Measurements from ENCODE around the gene GRID1. TPM values are rescaled to one million over a fixed set of nuclear protein-coding genes. Genes with fewer than 3 reads are reported as not detected.

The GRID1 gene
- polyA plus RNA-seq, 1 of the 3 experiments (the other 2 are of a cell fraction), result 0.13 TPM

DNA sequence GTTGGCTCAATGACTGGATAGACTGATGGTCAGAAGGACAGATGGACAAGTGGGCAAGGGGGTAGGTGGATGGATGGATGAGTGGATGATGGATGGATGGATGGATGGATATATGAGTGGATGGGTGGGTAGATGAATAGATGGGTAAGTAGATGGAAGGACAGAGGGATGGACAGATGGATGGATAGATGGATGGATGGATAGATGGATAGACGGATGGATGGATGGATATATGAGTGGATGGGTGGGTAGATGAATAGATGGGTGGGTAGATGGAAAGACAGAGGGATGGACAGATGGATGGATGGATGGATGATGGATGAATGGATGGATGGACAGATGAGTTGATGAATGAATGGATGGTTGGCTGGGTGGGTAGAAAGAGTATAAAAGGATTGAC is 119.5 kb downstream of the GRID1 start:
- Histone ChIP-seq H4K20me1 (ENCODE audit: insufficient read depth) (no peaks in the 10 kb centered on the region), H3K27me3 (ENCODE audit: insufficient read depth) (no peaks in the 10 kb centered on the region), H3F3A (replicated peaks; ENCODE audit: insufficient read depth) (no peaks in the 10 kb centered on the region), H3K79me2 (ENCODE audit: insufficient read depth) (no peaks in the 10 kb centered on the region), H3K4me3 (ENCODE audit: low read depth in 2 of 2, low read length in 1 of 2) (no peak overlapping the region), H3K9me3 (no peaks in the 10 kb centered on the region), H3K9me2 (no peaks in the 10 kb centered on the region), H3K27ac (ENCODE audit: low read depth in 2 of 2, low read length in 1 of 2) (no peak overlapping the region), H3K36me3 (replicated peaks in 1 of 2; ENCODE audit: control insufficient read depth in 1 of 2, insufficient read depth in 2 of 2, low read length in 1 of 2) (no peaks in the 10 kb centered on the region), H2AFZ (ENCODE audit: low read depth) (no peak overlapping the region), H3K4me1 (ENCODE audit: control insufficient read depth in 1 of 2, insufficient read depth in 2 of 2, low read depth in 1 of 2, low read length in 1 of 2) (peaks cover 0 to 33% of the 10 kb centered on the region in 2 experiments; a peak in 2 of 4 replicates), H3K9ac (no peak overlapping the region), H3K4me2 (no peak overlapping the region)
- ChIA-PET POLR2A (no interaction called here), CTCF (no interaction called here)
- TF ChIP-seq FOSL2 (IDR thresholded peaks at IDR 0.05; ENCODE audit: borderline replicate concordance, low read depth), result no peak
- TF ChIP-seq REST (IDR thresholded peaks at IDR 0.05; ENCODE audit: low read depth, low read length), result no peak
- no peak for TF ChIP-seq ZBTB33 (IDR thresholded peaks at IDR 0.05; ENCODE audit: borderline replicate concordance, low read depth)
- TF ChIP-seq TEAD4 (IDR thresholded peaks at IDR 0.05; ENCODE audit: borderline replicate concordance, insufficient read depth), result no peak
- TF ChIP-seq NRF1 (IDR thresholded peaks at IDR 0.05; ENCODE audit: low read depth, low read length), result no peak
- DNase-seq, result no peak
- WGBS (ENCODE audit: low lambda C conversion rate), result 14% methylated on average over 1 of the region's 1 CpG

DNA sequence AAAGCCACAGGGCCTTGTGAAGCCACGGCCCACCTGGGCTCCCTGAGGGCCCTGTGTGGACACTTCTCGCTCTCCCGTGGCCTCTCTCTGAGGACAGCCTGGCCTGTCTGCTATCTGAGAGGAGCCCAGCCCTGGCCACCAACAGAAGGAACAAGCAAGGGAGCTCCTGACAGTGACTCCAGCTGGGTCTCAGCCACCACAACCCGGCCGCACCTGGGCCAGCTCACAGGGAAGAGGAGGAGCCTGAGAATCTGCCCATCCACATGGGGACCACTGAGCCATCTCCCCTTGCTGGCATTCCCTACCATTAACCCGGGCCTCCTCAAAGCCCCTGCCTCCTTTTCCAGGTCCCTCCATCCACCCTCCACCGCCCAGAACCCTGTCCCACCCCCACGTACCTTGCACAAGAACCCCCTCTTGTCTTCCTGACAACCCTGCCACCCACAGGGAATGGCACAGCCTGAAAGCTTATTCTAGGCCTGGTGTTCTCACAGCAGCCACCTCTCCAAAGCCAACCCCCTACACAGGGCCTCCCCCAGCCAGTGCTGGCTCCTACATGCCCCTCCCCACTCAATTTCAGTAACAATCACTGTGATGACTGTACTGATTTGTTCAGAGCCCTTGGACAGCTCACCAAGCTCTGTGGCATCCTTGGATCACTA is 120.2 kb downstream of the GRID1 start:
- no peaks in the 10 kb centered on the region for H3K27me3 ChIP-seq (ENCODE audit: insufficient read depth)
- H3K4me1 ChIP-seq (ENCODE audit: control insufficient read depth in 1 of 2, insufficient read depth in 2 of 2, low read depth in 1 of 2, low read length in 1 of 2), result peaks cover 0 to 26% of the 10 kb centered on the region in 2 experiments; a peak in 2 of 4 replicates
- 23% methylated on average over 7 of the region's 8 CpGs for WGBS (ENCODE audit: low lambda C conversion rate)
- TF ChIP-seq FOXM1 (IDR thresholded peaks at IDR 0.05; ENCODE audit: low read depth) (no peak), RAD21 (IDR thresholded peaks at IDR 0.05; ENCODE audit: low read length) (no peak)
- no peaks in the 10 kb centered on the region for H3F3A ChIP-seq (replicated peaks; ENCODE audit: insufficient read depth)
- no peak for DNase-seq
- H4K20me1 ChIP-seq (ENCODE audit: insufficient read depth), result no peaks in the 10 kb centered on the region
- no peaks in the 10 kb centered on the region for H3K9me3 ChIP-seq
- no peak overlapping the region for H3K27ac ChIP-seq (ENCODE audit: low read depth in 2 of 2, low read length in 1 of 2)
- CTCF ChIA-PET, result interaction anchor here (1.0 to 1.6 kb wide), 4 partner anchors 14 to 146 kb away, joined by 4 to 5 read pairs (median 4); no protein-coding TSS in a partner anchor
- H3K4me3 ChIP-seq (ENCODE audit: low read depth in 2 of 2, low read length in 1 of 2), result no peak overlapping the region
- no peaks in the 10 kb centered on the region for H3K79me2 ChIP-seq (ENCODE audit: insufficient read depth)
- H3K4me2 ChIP-seq, result no peak overlapping the region
- no peak overlapping the region for H2AFZ ChIP-seq (ENCODE audit: low read depth)
- POLR2A ChIA-PET, result no interaction called here
- H3K36me3 ChIP-seq (replicated peaks in 1 of 2; ENCODE audit: control insufficient read depth in 1 of 2, insufficient read depth in 2 of 2, low read length in 1 of 2), result no peaks in the 10 kb centered on the region
- no peaks in the 10 kb centered on the region for H3K9me2 ChIP-seq
- no peak overlapping the region for H3K9ac ChIP-seq
